HEK293 (cell line): ENCODE measurements around the gene EFHC1.
A peak's percentile ranks its signal among the peaks of the same experiment; 100 is the strongest.

Source experiments
- GFI1B ChIP-seq: fragments of 450-650 bp; formaldehyde crosslinking; IDR thresholded peaks from 2 replicates; pipeline ENCODE4 v1.5.1; 2016; ENCODE audit warnings: missing biosample characterization, missing genetic modification characterization
- GLI4 ChIP-seq: fragments of 450-650 bp; formaldehyde crosslinking; IDR thresholded peaks from 2 replicates; pipeline ENCODE4 v1.5.1; 2016; ENCODE audit warnings: missing biosample characterization, missing genetic modification characterization
- KLF10 ChIP-seq: fragments of 450-650 bp; IDR thresholded peaks from 2 replicates; pipeline ENCODE4 v1.5.1; 2018; ENCODE audit warnings: missing biosample characterization, mild to moderate bottlenecking, missing genetic modification characterization
- KLF16 ChIP-seq: fragments of 450-650 bp; formaldehyde crosslinking; IDR thresholded peaks from 2 replicates; pipeline ENCODE4 v1.5.1; 2017; ENCODE audit warnings: missing biosample characterization, missing genetic modification characterization
- OSR2 ChIP-seq: fragments of 450-650 bp; formaldehyde crosslinking; IDR thresholded peaks from 2 replicates; pipeline ENCODE4 v1.5.1; 2016; ENCODE audit warnings: missing biosample characterization, missing genetic modification characterization
- PATZ1 ChIP-seq: fragments of 450-650 bp; formaldehyde crosslinking; IDR thresholded peaks from 2 replicates; pipeline ENCODE4 v1.5.1; 2016; ENCODE audit warnings: missing biosample characterization, missing genetic modification characterization
- PRDM4 ChIP-seq: fragments of 450-650 bp; formaldehyde crosslinking; IDR thresholded peaks from 2 replicates; pipeline ENCODE4 v1.5.1; 2017; ENCODE audit warnings: missing biosample characterization, missing genetic modification characterization
- RBAK ChIP-seq: fragments of 450-650 bp; formaldehyde crosslinking; IDR thresholded peaks from 2 replicates; pipeline ENCODE4 v1.5.1; 2016; ENCODE audit warnings: missing biosample characterization, missing genetic modification characterization
- TCF7L2 ChIP-seq: IDR thresholded peaks from 2 replicates; pipeline ENCODE4 v1.6.1; 2011; ENCODE audit warnings: low read depth, mild to moderate bottlenecking, inconsistent platforms, low read length, moderate library complexity, borderline replicate concordance
- ZBTB20 ChIP-seq: fragments of 450-650 bp; formaldehyde crosslinking; IDR thresholded peaks from 2 replicates; pipeline ENCODE4 v1.5.1; 2016; ENCODE audit warnings: missing biosample characterization, missing genetic modification characterization
- ZBTB21 ChIP-seq: fragments of 450-650 bp; formaldehyde crosslinking; IDR thresholded peaks from 2 replicates; pipeline ENCODE4 v1.5.1; 2017; ENCODE audit warnings: missing biosample characterization, missing genetic modification characterization
- ZBTB48 ChIP-seq: fragments of 450-650 bp; formaldehyde crosslinking; IDR thresholded peaks from 2 replicates; pipeline ENCODE4 v1.5.1; 2016; ENCODE audit warnings: missing biosample characterization, missing genetic modification characterization
- ZBTB6 ChIP-seq: fragments of 450-650 bp; formaldehyde crosslinking; IDR thresholded peaks from 2 replicates; pipeline ENCODE4 v1.5.1; 2017; ENCODE audit warnings: missing biosample characterization, missing genetic modification characterization
- ZBTB7A ChIP-seq: fragments of 450-650 bp; formaldehyde crosslinking; IDR thresholded peaks from 2 replicates; pipeline ENCODE4 v1.5.1; 2016; ENCODE audit warnings: low read depth, missing biosample characterization, missing genetic modification characterization
- ZNF112 ChIP-seq: fragments of 450-650 bp; formaldehyde crosslinking; IDR thresholded peaks from 2 replicates; pipeline ENCODE4 v1.5.0; 2017; ENCODE audit warnings: missing biosample characterization, missing genetic modification characterization
- ZNF146 ChIP-seq: fragments of 450-650 bp; formaldehyde crosslinking; IDR thresholded peaks from 2 replicates; pipeline ENCODE4 v1.5.1; 2016; ENCODE audit warnings: missing biosample characterization, missing genetic modification characterization
- ZNF16 ChIP-seq: fragments of 450-650 bp; formaldehyde crosslinking; IDR thresholded peaks from 2 replicates; pipeline ENCODE4 v1.5.1; 2016; ENCODE audit warnings: low read depth, missing biosample characterization, missing genetic modification characterization
- ZNF24 ChIP-seq: fragments of 450-650 bp; formaldehyde crosslinking; IDR thresholded peaks from 2 replicates; pipeline ENCODE4 v1.5.1; 2016; ENCODE audit warnings: missing biosample characterization, missing genetic modification characterization
- ZNF280D ChIP-seq: fragments of 450-650 bp; formaldehyde crosslinking; IDR thresholded peaks from 2 replicates; pipeline ENCODE4 v1.5.1; 2016; ENCODE audit warnings: missing biosample characterization, missing genetic modification characterization
- ZNF335 ChIP-seq: fragments of 450-650 bp; formaldehyde crosslinking; conservative IDR thresholded peaks from 2 replicates; pipeline ENCODE4 v1.5.1; 2016; ENCODE audit warnings: missing biosample characterization, missing genetic modification characterization
- ZNF362 ChIP-seq: fragments of 450-650 bp; formaldehyde crosslinking; IDR thresholded peaks from 2 replicates; pipeline ENCODE4 v1.5.1; 2016; ENCODE audit warnings: missing biosample characterization, missing genetic modification characterization
- ZNF37A ChIP-seq: fragments of 450-650 bp; IDR thresholded peaks from 2 replicates; pipeline ENCODE4 v1.5.1; 2018; ENCODE audit warnings: missing biosample characterization, missing genetic modification characterization
- ZNF473 ChIP-seq: fragments of 450-650 bp; formaldehyde crosslinking; IDR thresholded peaks from 2 replicates; pipeline ENCODE4 v1.5.1; 2017; ENCODE audit warnings: missing biosample characterization, missing genetic modification characterization
- ZNF529 ChIP-seq: fragments of 450-650 bp; formaldehyde crosslinking; IDR thresholded peaks from 2 replicates; pipeline ENCODE4 v1.5.1; 2017; ENCODE audit warnings: missing genetic modification characterization, missing biosample characterization; ENCODE audit not compliant: insufficient replicate concordance
- ZNF596 ChIP-seq: fragments of 450-650 bp; IDR thresholded peaks from 2 replicates; pipeline ENCODE4 v1.5.0; 2018; ENCODE audit warnings: missing biosample characterization, mild to moderate bottlenecking, missing genetic modification characterization, moderate library complexity
- ZNF624 ChIP-seq: fragments of 450-650 bp; formaldehyde crosslinking; IDR thresholded peaks from 2 replicates; pipeline ENCODE4 v1.5.1; 2017; ENCODE audit warnings: missing biosample characterization, missing genetic modification characterization
- ZNF664 ChIP-seq: fragments of 450-650 bp; formaldehyde crosslinking; IDR thresholded peaks from 2 replicates; pipeline ENCODE4 v1.5.1; 2016; ENCODE audit warnings: missing biosample characterization, missing genetic modification characterization
- ZNF677 ChIP-seq: fragments of 450-650 bp; IDR thresholded peaks from 2 replicates; pipeline ENCODE4 v1.5.0; 2018; ENCODE audit warnings: missing biosample characterization, mild to moderate bottlenecking, missing genetic modification characterization, moderate library complexity
- ZNF692 ChIP-seq: fragments of 450-650 bp; formaldehyde crosslinking; IDR thresholded peaks from 2 replicates; pipeline ENCODE4 v1.5.1; 2016; ENCODE audit warnings: missing biosample characterization, missing genetic modification characterization
- ZSCAN30 ChIP-seq: fragments of 450-650 bp; IDR thresholded peaks from 2 replicates; pipeline ENCODE4 v1.5.1; 2018; ENCODE audit warnings: missing biosample characterization, mild to moderate bottlenecking, missing genetic modification characterization, moderate library complexity

Gene EFHC1

GRCh38 chr6:52420668-52421358, 671 bp downstream of the EFHC1 start (continued):
- TF ChIP-seq ZNF280D (tag by site-specific recombination) = no peak
- TF ChIP-seq ZNF24 (tag by site-specific recombination) = no peak
- no peak for TF ChIP-seq ZNF529
- no peak; the same call in 1 of the 2 replicates for TF ChIP-seq PRDM4 (tag by site-specific recombination)
- no peak for TF ChIP-seq GFI1B (tag by site-specific recombination)
- TF ChIP-seq KLF10 = no peak
- TF ChIP-seq OSR2 (tag by site-specific recombination) = no peak
- no peak for TF ChIP-seq ZSCAN30 (tag by site-specific recombination)
- no peak for TF ChIP-seq ZNF37A
- TF ChIP-seq ZNF664 (tag by site-specific recombination) = no peak
- TF ChIP-seq KLF16 (tag by site-specific recombination) = no peak
- TF ChIP-seq ZBTB7A (tag by site-specific recombination) = no peak
- TF ChIP-seq GLI4 = peak; percentile 46; the same call in 1 of the 2 replicates
- peak; percentile 58; the same call in 1 of the 2 replicates for TF ChIP-seq ZNF692 (tag by site-specific recombination)
- peak; percentile 72; the same call in 1 of the 2 replicates for TF ChIP-seq ZBTB48
- TF ChIP-seq ZNF146 = no peak
- TF ChIP-seq ZNF473 (tag by site-specific recombination) = no peak
- TF ChIP-seq ZNF362 = peak; percentile 55; the same call in 1 of the 2 replicates
- peak; percentile 84 for TF ChIP-seq ZBTB20 (tag by site-specific recombination)
- TF ChIP-seq TCF7L2 = no peak
- no peak for TF ChIP-seq ZNF112 (tag by site-specific recombination)
- TF ChIP-seq ZBTB21 = peak; percentile 53; the same call in 1 of the 2 replicates
- TF ChIP-seq RBAK = no peak
- TF ChIP-seq ZNF677 = no peak
- no peak for TF ChIP-seq ZNF16 (tag by site-specific recombination)
- TF ChIP-seq ZNF624 = no peak
- no peak for TF ChIP-seq ZBTB6 (tag by site-specific recombination)
- no peak for TF ChIP-seq ZNF596
- TF ChIP-seq PATZ1 (tag by site-specific recombination) = peak; percentile 90
- TF ChIP-seq ZNF335 (tag by site-specific recombination) = peak; percentile 75
